ENCODE measurements around the gene RNPEPL1.
A peak's percentile ranks its signal among the peaks of the same experiment; 100 is the strongest.

RNPEPL1 gene

GRCh38 chr2:240578488-240578887, 10.2 kb downstream of the RNPEPL1 start:
- H3K4me3 ChIP-seq (replicated peaks; ENCODE audit: low read depth, low read length): no peak overlapping the region
- DNase-seq (ENCODE audit: low read depth): no peak
- TF ChIP-seq CTCF (IDR thresholded peaks at IDR 0.05; ENCODE audit: low read length, missing control alignments): no peak

DNA sequence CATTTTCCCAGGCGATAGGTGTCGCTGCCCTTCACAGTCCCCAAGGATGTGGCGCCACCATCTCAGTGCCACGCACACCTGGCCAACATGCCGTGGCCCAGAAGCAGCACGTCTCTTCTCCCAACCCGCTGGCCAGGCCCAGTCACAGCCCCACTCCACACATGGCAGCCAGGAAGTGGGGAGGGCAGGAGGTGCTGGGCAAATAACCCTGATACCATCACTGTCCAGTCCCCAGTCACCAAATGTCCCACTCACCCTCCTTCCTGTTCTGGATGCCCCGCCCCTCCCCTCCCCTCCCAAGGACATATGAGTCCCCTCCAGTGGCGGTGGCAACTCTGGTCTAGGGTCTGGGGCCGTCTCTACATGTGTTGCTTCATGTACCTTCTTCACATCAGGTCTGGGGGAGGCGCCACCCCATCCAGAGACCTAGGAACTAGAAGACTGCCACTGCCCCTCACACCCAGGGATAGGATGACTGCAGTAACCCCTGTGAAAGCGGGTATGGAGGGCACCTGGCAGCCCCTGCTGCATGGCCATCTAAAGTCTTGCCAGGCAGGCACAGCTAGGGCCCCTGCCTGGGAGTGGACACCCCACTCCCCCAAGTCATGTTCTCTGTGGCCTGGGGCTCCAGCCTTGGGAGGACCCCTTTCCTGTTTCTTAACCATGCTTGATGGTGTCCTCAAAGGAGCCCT, 10.9 kb downstream of the RNPEPL1 start:
- no peak for DNase-seq (ENCODE audit: low read depth)
- no peak overlapping the region for H3K4me3 ChIP-seq (replicated peaks; ENCODE audit: low read depth, low read length)
- no peak for TF ChIP-seq CTCF (IDR thresholded peaks at IDR 0.05; ENCODE audit: low read length, missing control alignments)

DNA sequence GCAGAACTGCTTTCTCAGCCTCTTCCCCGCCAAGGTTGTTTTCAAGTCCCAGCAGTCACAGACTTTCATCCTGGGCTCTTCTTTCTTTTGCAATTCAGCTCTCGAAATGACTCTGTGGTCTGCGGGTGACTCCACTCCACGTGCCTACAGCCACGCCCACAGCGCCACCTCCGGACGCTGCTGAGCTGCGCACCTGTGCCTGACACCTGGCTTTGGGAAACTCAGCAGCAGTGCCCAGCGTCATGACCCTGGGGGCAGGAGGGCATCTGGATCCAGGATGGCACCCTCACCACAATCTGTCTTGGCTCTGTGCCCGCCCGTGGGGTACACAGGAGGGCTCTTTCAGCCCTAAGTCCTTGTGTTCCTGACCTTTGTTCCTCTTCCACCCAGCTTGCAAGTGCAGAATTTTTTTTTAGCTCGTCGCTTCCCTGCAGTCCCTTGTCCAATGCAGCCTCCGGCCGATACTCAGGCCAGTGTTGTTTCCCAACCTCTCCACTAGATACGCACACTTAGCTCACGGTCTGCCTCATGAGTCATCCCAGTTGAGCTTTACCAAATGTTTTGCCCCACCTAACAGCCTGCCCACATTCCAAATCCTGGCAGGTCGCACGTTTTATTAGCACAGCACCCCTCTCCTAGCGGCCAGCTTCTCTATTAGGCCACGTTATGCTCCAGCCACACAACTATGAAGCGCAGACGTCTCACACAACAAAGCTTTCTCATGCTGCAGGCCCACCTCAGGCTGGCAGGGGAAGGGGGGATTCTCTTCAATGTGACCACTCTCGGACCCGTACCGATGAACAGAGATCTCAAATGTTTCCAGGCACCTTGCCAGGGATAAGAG, 11.7 kb downstream of the RNPEPL1 start:
- peak; percentile 94 for DNase-seq (ENCODE audit: low read depth)
- TF ChIP-seq CTCF (IDR thresholded peaks at IDR 0.05; ENCODE audit: low read length, missing control alignments): no peak
- H3K4me3 ChIP-seq (replicated peaks; ENCODE audit: low read depth, low read length): no peak overlapping the region

DNA sequence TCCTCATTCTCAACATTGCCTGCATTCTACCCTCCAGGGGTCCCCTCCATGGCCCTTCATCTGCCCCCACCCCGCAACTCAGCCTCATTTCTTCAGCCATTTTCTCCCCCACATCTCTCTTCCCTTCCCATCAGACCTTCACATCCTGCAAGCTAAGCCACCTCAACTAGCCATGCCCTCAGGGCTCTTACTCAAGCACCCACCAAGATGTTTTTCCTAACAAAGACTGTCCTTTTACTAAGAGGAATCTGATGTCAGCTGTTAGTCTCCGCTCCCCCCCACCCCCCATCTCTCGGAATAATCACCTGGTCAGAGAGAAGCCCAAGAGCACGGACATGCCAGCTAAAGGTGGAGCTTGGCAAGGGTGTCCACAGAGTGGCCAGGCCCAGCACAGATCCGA, 13.5 kb downstream of the RNPEPL1 start:
- no peak overlapping the region for H3K4me3 ChIP-seq (replicated peaks; ENCODE audit: low read depth, low read length)
- no peak for TF ChIP-seq CTCF (IDR thresholded peaks at IDR 0.05; ENCODE audit: low read length, missing control alignments)
- no peak for DNase-seq (ENCODE audit: low read depth)

GRCh38 chr2:240582781-240583180, 14.5 kb downstream of the RNPEPL1 start:
- no peak for TF ChIP-seq CTCF (IDR thresholded peaks at IDR 0.05; ENCODE audit: low read length, missing control alignments)
- no peak overlapping the region for H3K4me3 ChIP-seq (replicated peaks; ENCODE audit: low read depth, low read length)
- DNase-seq (ENCODE audit: low read depth): no peak

DNA sequence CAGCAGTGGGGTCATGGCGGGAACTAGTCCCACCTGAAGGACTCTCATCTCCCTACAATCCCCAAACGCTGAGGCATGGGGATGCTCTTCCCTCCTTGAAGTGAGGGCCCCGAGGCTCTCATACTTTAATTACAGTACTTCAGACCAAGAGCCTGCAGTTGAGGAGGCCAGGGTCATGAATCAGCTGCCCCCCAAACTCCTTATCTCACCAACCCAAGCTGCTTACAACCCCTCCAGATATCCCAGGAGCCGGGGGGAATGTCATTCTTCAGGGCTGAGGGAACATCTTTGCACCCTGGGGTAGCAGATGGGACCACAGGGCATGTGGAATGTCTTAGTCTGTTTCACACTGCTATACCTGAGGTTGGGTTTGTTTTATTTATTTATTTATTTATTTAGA, 15.5 kb downstream of the RNPEPL1 start:
- TF ChIP-seq CTCF (IDR thresholded peaks at IDR 0.05; ENCODE audit: low read length, missing control alignments): no peak
- DNase-seq (ENCODE audit: low read depth): no peak
- no peak overlapping the region for H3K4me3 ChIP-seq (replicated peaks; ENCODE audit: low read depth, low read length)
